GOT3 (cell line): ENCODE measurements around the gene EBLN2.

Experiments
- DNase-seq: peaks from one replicate; lab custom pipeline; 2025; ENCODE audit warnings: mixed read lengths; lab: John Stamatoyannopoulos, UW

Gene EBLN2

DNA sequence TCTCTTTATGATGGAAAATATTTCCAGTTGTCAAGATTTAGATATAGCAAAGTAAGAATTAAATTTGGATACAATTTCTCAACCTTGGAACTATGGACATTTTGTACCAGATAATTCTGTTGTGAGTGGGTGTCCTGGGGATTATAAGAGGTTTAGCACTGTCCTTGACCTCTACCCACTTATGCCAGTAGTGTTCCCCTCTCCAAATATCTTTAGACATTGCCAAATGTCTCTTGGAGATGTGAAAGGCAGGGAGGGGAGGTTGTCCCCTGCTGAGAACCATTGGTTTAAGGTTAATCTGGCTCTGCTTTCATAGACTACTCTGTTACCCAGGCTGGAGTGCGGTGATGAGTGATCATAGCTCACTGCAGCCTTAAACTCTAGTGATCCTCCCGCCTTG, at the start of gene EBLN2:
Gene EBLN2 (plus strand): TSS at position 244 of the 400 bp plus-strand sequence. CDS start 423 bp downstream, outside the sequence.
- no peak for DNase-seq

DNA sequence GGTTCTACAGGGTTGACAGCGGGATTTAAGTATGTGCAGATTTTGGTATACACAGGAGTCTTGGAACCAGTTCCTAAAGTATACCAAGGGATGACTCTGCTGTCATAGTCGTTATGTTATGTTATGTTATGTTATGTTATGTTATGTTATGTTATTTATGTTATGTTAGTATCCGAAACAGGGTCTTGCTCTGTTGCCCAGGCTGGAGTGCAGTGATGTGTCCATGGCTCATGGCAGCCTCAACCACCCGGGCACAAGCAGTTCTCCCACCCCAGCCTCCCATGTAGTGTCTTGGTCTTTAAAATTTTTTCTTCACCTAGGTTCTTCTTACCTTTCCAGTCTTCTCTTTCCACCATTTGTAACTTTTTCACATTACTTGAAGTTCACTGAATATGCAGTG, 43.2 kb upstream of the EBLN2 start:
- no peak for DNase-seq

DNA sequence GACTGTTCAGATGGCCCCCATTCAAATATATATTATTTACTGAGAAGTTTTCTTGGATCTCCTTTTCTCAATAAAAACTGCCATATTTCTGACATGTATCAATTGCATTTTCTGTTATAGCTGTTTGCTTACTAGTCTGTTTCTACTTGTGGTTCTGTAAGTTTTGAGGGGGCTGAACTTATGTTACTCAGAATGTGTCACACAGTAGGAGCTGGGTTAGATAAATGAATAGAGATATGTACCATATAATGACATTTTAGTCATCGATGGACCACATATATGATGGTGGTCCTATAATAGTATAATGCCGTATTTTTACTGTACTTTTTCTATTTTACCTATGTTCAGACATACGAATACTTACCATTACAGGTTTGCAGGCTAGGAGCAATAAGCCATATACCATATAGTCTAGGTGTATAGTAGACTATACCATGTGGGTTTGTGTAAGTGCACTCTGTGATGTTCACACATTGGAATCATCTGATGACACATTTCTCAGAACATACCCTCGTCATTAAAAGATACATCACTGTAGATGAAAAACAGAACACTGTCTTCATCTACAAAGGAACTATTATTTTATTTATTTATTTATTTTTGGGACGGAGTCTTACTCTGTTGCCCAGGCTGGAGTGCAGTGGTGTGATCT, 42.5 kb upstream of the EBLN2 start:
- no peak for DNase-seq

DNA sequence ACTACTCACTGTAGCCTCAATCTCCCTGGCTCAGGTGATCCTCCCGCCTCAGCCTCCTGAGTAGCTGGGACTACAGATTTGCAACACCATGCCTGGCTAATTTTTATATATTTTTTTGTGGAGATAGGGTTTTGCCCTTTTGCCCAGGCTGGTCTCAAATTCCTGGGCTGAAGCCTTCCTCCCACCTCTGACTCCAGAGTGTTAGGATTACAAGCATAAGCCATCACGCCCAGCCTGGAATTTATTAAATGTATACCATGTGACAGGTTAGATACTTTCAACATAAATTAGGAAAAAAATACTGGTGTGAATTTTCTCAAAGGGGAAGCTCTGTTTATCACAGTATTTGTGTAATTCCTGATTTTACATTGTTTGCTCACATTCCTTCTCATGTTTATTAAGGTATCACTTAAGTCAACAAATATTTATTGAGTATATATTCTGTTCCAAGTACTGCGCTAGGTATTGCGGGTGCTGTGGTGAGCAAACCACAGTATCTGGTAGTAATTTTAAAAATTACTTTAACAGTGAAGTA, 40.1 kb upstream of the EBLN2 start:
- no peak for DNase-seq

DNA sequence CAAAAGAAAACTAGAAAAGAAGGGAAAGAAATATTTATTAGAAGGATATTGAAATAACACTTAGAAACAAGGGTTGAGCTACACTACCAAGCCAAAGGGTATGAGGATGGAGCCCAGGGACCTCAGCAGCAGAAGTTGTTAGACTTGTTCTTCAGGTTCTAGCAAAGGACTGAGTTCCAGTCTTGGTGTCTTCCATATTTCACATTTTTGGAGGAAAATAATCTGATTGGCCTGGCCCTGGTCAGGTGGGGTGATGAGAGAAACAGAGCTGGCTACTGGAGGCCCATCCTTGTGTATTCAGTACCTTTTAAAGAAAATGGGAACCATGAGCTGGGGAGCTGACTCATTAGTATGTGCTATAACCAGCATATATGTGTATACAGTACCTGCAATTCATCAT, 36.6 kb upstream of the EBLN2 start:
- DNase-seq, result no peak

DNA sequence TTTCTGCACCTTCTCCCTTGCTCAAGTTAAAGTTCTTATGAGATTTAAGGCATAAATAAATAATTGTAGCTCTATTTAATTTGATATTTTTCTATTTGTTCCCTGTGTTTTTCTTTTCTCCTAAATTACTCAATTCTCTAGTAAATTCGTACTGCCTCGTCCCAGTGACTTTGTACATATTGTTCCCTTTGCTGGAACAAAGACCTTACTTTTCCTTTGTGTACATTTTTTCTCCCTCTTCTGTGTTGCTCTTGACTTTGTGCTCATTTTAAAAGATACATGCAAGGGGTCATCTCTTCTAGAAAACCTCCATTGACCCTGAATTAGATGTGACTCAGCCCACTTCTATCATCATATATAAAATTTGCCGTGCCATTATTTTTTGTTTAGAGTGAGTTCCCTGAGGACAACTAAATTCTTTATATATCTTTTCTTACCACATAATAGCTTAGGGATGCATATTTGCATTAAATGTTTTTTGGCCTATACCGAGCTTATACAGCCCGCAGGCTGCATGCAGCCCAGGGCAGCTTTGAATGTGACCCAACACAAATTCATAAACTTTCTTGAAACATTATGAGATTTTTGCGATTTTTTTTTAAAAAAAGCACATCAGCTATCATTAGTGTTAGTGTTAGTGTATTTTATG, 35.2 kb upstream of the EBLN2 start:
- no peak for DNase-seq

DNA sequence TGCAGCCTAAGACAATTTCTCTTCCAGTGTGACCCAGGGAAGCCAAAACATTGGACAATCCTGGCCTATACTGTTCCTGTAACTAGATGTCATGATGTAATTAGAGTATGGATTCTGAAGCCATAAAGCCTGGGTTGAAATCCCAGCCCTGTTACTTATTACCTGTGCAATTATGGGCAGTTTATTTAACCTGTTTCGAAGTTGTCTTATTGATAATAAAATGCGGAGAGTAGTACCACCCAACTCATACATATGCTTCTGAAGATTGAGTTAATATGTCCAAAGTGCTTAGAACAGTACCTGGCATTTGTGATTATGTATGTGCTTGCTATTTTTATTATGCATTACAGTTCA, 34.7 kb upstream of the EBLN2 start:
- no peak for DNase-seq

DNA sequence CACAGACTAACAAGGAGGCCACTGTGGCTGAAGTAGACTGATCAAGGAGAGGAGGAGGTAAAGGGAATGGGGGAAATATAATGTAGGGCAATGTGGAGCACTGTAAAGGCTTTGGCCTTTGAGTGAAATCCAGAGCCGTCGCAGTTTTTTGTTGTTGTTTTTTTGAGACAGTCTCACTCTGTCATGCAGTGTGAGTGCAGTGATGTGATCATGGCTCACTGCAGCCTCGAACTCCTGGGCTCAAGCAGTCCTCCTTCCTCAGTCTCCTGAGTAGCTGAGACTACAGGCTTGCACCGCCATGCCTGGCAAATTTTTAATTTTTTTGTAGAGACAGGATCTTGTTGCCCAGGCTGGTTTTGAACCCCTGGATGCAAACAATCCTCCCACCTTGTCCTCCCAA, 32.7 kb upstream of the EBLN2 start:
- DNase-seq, result no peak

DNA sequence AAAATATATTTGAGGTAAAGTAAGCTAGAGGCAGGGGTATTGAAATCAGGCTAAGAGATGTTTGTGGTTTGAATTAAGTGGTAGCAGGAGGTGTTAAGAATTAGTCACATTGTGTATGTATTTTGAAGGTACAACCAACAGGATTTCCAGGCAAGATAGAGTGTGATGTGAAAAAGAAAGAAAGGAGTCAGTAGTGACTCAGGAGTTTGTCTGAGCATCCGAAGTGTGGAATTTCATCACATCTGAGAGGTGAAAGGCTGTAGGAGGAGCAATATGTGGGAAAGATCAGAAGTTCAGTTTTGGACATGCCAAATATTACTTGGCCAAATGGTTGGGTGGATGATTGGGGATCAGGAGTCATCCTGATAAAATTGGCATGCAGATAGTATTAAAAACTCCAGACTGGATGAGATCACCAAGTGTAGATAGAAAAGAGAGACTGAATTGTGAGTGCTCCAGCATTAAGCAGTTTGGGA, 32.1 kb upstream of the EBLN2 start:
- DNase-seq, result peak; percentile 5

DNA sequence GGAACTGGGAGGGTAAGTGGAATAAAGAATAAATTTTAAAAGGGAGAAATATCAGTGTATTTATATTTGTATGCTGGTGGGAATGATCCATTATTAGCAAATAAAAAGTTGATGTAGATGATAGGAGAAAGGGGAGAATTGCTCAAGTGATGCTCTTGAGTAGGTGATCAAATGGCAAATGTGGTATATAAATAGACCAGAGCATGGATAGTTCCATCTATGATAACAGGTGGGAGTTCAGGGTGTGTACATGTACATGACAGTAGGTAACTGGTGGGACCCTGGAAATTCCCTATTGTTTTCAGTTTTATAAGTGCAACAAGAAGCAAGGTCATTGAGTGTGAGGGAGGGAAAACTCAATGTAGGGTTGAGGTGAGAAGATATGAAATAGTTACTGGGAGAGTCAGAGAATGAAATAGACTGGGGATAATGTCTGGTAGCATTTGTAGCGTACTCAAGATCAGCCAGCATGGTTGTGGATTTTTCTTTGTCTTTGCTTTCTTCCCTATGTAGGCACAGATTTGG, 31.3 kb upstream of the EBLN2 start:
- DNase-seq, result no peak

DNA sequence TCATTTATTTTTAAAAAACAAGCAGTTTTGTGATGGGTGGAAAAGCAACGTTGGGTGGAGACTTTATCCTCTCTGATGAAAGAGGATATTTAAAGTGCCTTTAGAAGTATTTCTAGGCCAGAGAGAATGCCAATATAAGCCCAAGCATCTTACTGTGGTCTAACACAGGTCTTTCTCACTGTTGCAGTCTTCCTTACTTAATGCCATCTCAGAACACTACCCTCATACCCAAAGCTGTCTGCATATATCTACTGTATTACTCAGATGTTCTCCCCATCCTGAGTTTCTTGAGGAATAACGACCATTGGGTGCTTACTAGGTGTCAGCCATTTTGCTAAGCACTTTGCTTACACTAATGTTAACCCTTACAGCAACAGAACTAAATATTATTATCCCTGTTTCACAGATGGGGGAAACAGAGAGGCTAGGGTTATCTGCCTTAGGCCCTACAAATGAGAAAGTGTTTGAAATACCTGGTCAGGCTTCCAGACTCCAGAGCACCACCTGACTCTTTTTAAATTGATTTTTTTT, 29.8 kb upstream of the EBLN2 start:
- no peak for DNase-seq

DNA sequence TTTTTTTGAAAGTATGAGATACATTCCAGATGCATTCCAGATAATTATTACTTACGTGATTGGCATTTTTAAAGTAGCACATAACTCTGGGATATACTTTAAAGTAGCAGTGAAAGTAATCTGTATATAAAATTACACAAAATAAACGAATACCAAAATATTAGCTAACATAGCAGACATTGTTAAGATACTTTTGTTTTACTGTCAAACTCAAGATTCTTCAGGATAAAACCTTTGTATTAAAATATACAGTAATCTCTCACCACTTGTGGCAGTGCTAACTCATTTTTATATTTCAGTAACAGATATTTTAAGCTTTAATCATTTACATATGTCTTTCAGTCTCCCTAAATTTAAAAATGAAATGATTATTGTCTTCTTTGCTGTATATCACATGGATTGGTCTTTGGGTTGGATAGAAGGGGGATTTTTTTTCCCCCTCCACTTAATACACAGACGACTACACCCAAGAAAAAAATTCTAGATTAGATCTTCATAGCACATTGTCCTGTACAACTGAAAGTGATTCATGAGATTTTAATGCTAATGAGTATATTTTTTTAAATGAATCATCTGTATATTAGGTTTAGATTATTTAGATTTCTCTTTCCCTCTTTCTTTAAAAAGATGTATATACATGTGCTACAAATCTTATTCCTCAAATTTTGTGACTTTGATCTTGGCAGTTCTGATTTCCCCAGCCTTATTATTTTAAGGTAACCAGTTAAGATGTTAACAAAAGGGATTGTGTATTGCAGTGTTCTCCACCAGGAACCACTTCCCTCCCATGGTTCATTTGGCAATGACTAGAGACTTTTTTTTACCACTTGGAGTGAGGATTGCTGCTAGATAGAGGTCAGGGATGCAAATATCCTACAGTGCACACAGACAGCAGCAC, 24.5 kb upstream of the EBLN2 start:
- no peak for DNase-seq

DNA sequence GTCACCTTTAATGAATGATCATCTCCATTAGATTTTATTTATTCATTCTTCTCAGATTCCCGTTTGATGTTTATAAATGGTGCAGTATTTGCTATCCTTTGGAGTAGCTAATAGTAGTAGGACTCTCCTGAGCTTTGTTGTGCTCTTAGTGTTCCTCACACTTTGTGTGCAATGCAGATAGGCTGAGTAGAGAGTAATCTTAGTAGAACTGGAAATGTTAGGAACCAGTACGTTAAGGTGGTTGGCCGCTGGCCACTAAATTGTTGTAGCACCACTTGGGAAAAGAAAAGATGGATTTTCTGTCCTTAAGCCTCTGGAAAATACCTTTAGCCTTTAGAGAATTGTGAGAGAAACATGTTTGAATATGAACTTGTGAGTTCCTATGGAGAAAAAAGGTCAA, 19.9 kb upstream of the EBLN2 start:
- DNase-seq, result no peak

DNA sequence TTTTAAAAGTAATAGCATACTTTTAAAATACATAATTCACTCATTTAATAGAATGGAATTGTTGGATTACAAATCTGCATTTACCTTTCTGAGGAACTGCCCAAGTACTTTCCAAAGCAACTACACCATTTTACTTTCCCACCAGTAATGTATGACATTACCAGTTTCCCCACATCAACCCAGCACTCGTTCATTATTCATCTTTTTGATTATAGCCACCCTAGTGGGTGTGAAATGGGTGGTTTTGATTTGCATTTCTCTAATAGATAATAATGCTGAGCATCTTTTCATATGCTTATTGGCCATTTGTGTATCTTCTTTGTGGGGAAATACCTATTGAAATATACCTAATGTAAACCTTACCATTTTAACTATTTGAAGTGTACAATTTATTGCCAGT, 18.0 kb upstream of the EBLN2 start:
- DNase-seq, result no peak

DNA sequence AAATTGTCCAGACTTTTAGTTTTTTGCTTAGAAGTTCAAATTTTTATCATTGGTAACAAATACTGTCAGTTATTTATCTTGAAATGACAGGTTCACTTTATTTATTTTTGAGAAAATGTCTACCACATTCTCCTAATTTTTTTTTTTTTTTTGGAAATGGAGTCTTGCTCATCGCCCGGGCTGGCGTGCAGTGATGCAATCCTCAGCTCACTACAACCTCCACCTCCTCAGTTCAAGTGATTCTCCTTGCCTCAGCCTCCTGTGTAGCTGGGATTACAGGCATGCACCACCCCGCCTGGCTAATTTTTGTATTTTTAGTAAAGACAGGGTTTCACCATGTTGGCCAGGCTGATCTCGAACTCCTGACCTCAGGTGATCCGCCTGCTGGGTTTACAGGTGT, 16.1 kb upstream of the EBLN2 start:
- no peak for DNase-seq

DNA sequence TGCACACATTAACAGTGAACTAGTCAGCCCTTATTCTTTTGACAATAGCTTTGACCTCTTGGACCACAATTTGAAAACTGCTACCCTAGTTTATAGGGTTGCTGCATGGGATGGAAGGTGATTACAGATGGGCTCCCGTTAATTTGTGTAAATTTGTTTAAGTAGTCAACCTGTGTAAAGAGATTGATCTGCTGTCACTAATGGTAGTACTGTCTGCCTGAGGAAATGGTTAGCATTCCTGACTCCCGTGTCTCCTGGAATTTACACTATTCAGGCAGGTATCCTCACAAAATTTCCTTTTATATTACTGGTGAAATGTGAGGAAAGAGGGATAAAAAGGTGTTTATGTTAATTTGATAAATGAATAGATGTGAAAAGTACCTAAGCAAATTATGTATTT, 15.3 kb upstream of the EBLN2 start:
- no peak for DNase-seq

DNA sequence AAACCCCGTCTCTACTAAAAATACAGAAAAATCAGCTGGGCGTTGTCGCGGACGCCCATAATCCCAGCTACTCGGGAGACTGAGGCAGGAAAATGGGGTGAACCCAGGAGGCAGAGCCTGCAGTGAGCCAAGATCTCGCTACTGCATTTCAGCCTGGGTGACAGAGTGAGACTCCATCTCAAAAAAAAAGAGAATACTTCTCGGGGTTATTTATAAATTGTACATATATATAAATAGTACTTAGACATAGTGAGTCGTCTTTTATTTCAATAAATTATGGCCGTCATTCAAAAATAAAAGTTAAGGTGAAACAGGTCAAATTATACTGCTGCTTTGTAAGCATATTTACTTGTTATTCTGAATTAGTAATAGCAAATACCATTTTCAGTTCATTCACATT, 12.1 kb upstream of the EBLN2 start:
- DNase-seq, result no peak

DNA sequence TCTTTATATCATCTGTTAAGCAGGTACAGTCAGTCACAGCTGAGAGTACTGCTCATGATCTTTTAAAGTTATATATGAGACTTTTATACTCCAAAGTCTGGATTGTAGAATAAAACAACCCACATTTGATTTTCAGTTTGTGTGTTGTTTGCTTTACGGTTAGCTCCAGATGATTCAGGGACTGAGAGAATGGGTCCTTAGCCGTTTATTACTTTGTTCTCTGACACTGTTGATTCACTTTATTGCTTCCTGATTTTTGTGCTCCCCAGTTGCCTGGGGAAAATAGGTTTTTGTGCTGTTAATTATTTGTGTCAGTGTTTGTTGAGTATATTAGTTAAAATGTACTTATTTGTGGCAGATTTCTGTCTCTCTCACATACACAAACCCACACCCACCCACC, 8.6 kb upstream of the EBLN2 start:
- DNase-seq, result no peak

DNA sequence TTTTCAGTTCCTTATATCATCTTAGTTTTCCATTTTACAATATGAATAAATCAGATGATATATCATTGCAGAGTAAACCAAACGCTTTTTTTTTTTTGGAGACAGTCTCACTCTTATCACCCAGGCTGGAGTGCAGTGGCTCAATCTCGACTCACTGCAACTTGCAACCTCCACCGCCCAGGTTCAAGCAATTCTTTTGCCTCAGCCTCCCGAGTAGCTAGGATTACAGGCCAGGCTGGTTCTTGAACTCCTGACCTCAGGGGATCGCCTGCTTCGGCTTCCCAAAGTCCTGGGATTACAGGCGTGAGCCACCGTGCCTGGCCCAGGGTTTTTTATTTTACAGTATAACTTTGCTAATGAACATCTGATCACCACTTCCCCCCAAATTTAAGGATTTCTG, 5.9 kb upstream of the EBLN2 start:
- DNase-seq, result no peak

DNA sequence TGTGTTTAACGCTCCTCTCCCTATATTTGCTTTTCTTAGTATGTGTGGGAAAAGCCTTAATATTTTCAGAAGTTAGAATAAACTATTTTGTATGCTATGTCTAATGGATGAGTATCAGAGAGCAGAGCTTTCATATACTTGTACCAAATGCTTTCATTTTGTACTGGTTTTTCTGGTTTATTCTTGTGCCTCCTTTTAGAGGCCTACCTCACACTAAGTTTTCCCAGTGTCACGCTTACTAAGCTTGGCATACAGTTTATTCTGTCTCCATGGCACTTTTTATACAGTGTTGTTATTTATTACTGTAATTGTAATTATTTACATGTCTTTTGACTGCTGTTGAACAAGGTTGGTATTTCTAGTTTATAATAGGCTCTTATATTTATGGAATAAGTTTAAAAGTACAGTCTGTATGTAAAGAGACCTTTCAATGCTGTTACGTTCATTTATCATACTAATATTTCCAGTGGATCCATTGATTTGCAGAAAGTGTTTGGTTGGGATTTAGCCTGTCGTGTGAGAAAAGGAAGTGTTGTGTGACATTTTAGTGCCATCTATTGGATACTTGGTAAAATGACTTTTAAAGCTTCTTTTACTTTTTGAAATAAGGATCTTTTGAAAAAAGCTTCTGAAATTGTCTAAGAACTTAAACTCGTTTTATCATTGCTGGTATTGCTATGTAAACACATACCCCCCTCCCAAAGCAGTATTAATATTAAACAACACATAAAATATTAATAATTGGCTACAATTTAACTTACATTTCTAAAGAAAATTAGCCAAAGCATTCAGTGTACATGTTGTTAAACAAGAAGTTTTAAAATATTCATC, 5.2 kb upstream of the EBLN2 start:
- no peak for DNase-seq

DNA sequence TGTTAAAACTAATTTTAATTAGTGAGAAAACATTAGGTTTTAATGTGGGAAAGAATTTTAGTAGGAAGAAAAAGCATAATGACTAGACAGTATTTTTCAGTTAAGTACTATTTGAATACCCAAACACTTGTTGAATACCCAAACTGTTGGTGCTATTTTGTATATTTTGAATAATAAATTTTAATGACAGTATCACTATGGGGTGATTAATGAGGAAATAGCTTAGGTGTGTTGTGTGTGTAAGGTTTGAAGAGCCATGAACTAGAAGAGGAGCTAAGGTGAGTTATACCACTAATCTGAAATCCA, 4.7 kb upstream of the EBLN2 start:
- no peak for DNase-seq

DNA sequence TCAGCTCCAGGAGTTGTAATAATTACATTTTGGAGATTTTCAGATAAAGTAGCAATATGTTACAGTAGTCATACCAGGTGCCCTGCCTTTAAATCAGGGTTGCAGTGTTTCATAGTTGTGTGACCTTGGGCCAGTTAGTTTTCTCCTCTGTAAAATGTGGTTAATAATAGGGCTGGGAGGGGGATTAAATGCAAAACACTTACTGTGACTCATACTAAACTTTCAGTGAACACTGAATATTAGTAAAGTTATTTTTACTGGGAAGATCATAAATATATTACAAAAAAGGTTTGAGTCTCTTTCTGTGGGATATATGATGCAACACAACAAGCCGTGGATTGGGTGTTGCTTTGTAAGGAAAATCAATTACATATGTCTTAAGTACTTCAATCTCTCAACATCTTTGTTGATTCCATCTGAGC, 1.1 kb upstream of the EBLN2 start:
- no peak for DNase-seq
